RWPE1 (cell line): ENCODE data around the gene PPP1R9A.

Source experiments
- CTCF ChIA-PET: fragments of 350-600 bp; sonication (Branson Sonifier 250); formaldehyde crosslinking; extraction: SDS; loops from one replicate; lab custom pipeline; 2021; lab: Yijun Ruan, JAX
- POLR2A ChIA-PET: fragments of 400-600 bp; formaldehyde crosslinking; extraction: SDS; loops from one replicate; lab custom pipeline; 2020; ENCODE audit warnings: antibody characterized with exemption; ENCODE audit not compliant: low non-redundant PET; lab: Yijun Ruan, JAX
- DNase-seq: peaks from one replicate; pipeline ENCODE4 v3.0.0; 2012; ENCODE audit warnings: low spot score
- H3K27ac ChIP-seq: fragments of 450-650 bp; 2 replicates; pipeline ENCODE4 v1.5.1; 2017
- TF ChIP-seq, protein P1 (sequence below): fragments of 450-650 bp; conservative IDR thresholded peaks from 2 replicates; pipeline ENCODE4 v1.5.1; 2017; ENCODE audit warnings: low read depth, mild to moderate bottlenecking

The PPP1R9A gene

DNA sequence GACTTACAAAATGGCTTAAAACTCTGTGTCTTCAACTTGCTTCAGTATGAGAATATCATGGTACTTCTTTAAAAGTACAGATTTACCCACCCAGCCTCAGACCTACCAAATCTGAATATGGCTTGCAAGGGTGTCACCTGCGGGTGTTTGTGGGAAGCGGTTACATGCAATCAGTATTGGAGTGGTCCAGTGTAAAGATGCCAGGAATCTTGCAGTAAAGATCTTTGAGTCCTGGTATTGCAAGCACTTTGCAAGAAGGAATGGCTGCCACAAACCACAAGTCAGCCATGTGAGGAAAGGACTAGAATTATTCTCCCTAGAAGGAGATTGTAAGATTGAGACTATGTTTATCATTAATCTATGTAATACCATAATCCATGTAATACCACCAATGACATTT lies 301.9 kb downstream of the PPP1R9A start:
- no peak overlapping the region for H3K27ac ChIP-seq
- CTCF ChIA-PET: no interaction called here
- DNase-seq: no peak
- POLR2A ChIA-PET: no interaction called here
- TF ChIP-seq, protein P1, sequence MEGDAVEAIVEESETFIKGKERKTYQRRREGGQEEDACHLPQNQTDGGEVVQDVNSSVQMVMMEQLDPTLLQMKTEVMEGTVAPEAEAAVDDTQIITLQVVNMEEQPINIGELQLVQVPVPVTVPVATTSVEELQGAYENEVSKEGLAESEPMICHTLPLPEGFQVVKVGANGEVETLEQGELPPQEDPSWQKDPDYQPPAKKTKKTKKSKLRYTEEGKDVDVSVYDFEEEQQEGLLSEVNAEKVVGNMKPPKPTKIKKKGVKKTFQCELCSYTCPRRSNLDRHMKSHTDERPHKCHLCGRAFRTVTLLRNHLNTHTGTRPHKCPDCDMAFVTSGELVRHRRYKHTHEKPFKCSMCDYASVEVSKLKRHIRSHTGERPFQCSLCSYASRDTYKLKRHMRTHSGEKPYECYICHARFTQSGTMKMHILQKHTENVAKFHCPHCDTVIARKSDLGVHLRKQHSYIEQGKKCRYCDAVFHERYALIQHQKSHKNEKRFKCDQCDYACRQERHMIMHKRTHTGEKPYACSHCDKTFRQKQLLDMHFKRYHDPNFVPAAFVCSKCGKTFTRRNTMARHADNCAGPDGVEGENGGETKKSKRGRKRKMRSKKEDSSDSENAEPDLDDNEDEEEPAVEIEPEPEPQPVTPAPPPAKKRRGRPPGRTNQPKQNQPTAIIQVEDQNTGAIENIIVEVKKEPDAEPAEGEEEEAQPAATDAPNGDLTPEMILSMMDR: no peak

DNA sequence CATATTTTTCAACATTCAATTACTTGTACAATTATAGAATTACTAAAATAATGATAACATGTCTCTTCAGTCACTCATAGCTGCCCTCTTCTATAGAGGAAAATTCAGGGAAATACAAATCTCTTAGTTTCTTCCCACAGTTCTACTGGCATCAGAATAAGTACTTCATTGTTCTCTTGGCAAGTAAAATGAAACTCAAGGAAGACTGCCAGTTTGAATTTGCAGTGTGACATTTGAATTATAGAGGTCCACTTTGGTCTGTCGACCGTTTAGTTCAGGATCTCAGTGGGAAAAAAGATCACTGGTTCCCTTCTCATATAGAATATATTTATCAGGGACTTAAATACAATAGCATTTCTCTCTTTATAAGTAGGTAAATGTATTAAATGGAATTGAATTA lies 302.4 kb downstream of the PPP1R9A start:
- H3K27ac ChIP-seq: no peak overlapping the region
- TF ChIP-seq, protein P1: no peak
- ChIA-PET CTCF (no interaction called here), POLR2A (no interaction called here)
- no peak for DNase-seq

DNA sequence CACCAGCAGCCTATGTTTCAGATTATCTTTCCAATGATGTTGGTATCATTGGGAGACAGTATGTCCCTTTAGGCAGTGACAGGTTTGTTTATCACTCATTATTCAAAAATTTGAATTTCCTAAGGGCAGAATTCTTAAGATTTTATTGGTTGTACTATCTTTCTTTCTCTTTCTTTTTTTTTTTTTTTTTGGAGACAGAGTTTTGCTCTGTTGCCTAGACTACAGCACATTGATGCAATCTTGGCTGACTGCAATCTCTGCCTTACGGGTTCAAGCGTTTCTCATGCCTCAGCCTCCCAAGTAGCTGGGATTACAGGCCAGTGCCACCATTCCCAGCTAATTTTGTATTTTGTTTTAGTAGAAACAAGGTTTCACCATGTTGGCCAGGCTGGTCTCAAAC lies 305.8 kb downstream of the PPP1R9A start:
- no peak for DNase-seq
- TF ChIP-seq, protein P1: no peak
- ChIA-PET CTCF (no interaction called here), POLR2A (no interaction called here)
- H3K27ac ChIP-seq: no peak overlapping the region

DNA sequence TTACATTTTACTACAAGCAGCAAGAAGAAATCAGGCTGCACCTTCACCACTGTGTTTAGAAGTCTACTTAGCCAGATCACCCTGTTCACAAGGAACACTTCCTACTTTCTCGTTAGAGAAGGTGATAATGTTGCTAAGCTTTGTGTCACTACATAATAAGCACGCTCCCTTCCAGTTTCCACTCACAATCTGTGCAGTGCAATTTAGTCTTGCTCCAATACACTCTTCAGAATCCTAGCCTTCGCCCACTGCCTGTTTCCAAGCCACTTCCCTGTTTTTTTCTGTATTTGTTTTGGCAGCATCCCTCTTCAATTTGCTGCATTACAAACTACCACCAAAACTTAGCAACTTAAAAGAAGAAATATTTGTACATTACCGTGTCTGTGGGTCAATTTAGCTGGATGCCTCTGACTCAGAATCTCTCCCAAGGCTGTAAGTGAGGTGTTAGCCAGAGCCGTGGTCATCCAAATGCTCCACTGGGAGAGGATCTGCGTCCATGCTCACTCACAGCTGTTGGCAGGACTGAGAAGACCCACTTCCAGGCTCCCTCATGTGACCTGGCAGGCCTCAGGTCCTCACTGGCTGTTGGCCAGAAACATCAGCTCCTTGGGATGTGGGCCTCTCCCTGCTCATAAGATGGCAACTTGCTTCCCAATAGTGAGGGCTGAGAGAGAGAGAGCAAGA lies 306.6 kb downstream of the PPP1R9A start:
- TF ChIP-seq, protein P1: no peak
- POLR2A ChIA-PET: no interaction called here
- no peak overlapping the region for H3K27ac ChIP-seq
- no peak for DNase-seq
- CTCF ChIA-PET: no interaction called here

DNA sequence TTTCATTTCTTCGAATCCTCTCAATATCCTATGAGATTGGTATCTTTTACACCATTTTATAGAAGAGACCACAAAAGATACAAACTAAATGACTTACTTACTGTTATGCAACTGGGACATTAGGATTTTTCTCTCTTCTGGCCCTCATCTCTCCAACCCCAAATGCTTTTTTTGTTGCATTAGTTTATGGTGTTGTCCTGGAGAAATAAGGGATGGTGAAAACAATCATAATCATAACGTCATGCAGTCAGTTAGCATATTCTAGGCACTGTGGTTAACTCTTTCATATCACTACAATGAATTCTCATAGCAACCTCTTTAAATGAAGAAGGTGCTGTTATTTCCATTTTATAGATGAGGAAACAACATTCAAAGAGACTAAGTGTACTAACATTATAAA lies 312.3 kb downstream of the PPP1R9A start:
- TF ChIP-seq, protein P1: no peak
- POLR2A ChIA-PET: no interaction called here
- CTCF ChIA-PET: no interaction called here
- DNase-seq: no peak
- H3K27ac ChIP-seq: no peak overlapping the region

DNA sequence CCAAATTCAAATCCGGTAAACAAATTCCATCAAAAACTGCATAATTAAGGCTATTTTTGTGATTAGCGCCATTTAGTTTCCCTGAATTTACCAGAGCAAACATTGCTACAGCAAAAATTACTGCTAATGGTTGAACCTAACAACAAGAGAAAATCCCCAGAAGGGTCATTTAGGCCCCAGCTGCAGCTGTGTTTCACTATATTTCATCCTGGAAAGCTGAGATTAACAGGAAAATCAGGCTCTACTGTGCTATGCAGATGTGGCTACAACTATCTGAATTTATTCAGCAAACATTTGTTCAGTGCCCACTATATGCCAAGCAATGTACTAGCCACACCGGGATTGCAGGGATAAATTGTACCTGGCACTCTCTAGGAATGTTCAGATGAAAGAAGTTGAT lies 312.9 kb downstream of the PPP1R9A start:
- POLR2A ChIA-PET: no interaction called here
- H3K27ac ChIP-seq: no peak overlapping the region
- TF ChIP-seq, protein P1: no peak
- no peak for DNase-seq
- CTCF ChIA-PET: no interaction called here
